OCI-LY7 (cell line): ENCODE results near the gene CHAF1A. TPM values are rescaled to one million over a fixed set of nuclear protein-coding genes. Genes with fewer than 3 reads are reported as not detected.

Experiments used
- BruUV-seq: library from RNA; stranded (reverse); fragments of 400-500 nt; replicated peaks from 2 replicates; lab custom pipeline; 2021; lab: Mats Ljungman, UMichigan
- CTCF ChIA-PET: fragments of 300-600 bp; sonication (Branson Sonifier 250); formaldehyde crosslinking; loops from one replicate; lab custom pipeline; 2022; ENCODE audit warnings: antibody characterized with exemption; ENCODE audit not compliant: unreplicated experiment; lab: Charles Lee
- POLR2A ChIA-PET: fragments of 300-600 bp; sonication (Branson Sonifier 250); formaldehyde crosslinking; loops from one replicate; lab custom pipeline; 2022; ENCODE audit warnings: antibody characterized with exemption; lab: Charles Lee
- DNase-seq: peaks from one replicate; pipeline ENCODE4 v3.0.0-alpha.2; 2015; ENCODE audit warnings: low spot score
- H2AFZ ChIP-seq: fragments of 200-600 bp; sonication (generic), shearing (Covaris generic); 2 replicates; pipeline ENCODE4 v1.6.1; 2014; ENCODE audit warnings: mild to moderate bottlenecking, antibody characterized with exemption, low read length, moderate library complexity
- H3K27ac ChIP-seq: fragments of 200-600 bp; sonication (generic); 2 replicates; pipeline ENCODE4 v1.5.1; 2014; ENCODE audit warnings: mixed run types, low read depth, mild to moderate bottlenecking, moderate library complexity, low read length, inconsistent platforms; ENCODE audit not compliant: poor library complexity, severe bottlenecking
- H3K36me3 ChIP-seq: fragments of 200-600 bp; sonication (generic); 2 replicates; pipeline ENCODE4 v1.6.1; 2014; ENCODE audit warnings: mild to moderate bottlenecking, antibody characterized with exemption, low read length, moderate library complexity, mixed read lengths; ENCODE audit not compliant: insufficient read depth
- H3K4me1 ChIP-seq: fragments of 200-600 bp; sonication (generic); 2 replicates; pipeline ENCODE4 v1.5.1; 2014; ENCODE audit warnings: mild to moderate bottlenecking, low read length; ENCODE audit not compliant: insufficient read depth, poor library complexity, severe bottlenecking
- H3K4me2 ChIP-seq: fragments of 200-600 bp; sonication (generic); 2 replicates; pipeline ENCODE4 v1.6.1; 2014; ENCODE audit warnings: mild to moderate bottlenecking, low read length
- H3K4me3 ChIP-seq: fragments of 200-600 bp; sonication (generic); 2 replicates; pipeline ENCODE4 v1.5.1; 2014; ENCODE audit warnings: mild to moderate bottlenecking, low read depth, low read length; ENCODE audit not compliant: poor library complexity, severe bottlenecking
- H3K79me2 ChIP-seq: fragments of 200-600 bp; sonication (generic); 2 replicates; pipeline ENCODE4 v1.6.1; 2016; ENCODE audit warnings: low read depth, mild to moderate bottlenecking, low read length, moderate library complexity, mixed read lengths; ENCODE audit not compliant: insufficient read depth
- H3K9me2 ChIP-seq: fragments of 200-600 bp; sonication (generic); 2 replicates; pipeline ENCODE4 v1.6.1; 2016; ENCODE audit warnings: mild to moderate bottlenecking, low read length, mixed read lengths; ENCODE audit not compliant: insufficient read depth
- H3K9me3 ChIP-seq: fragments of 200-600 bp; sonication (generic); 2 replicates; pipeline ENCODE4 v1.6.1; 2014; ENCODE audit warnings: mild to moderate bottlenecking, mixed run types, low read length, mixed read lengths
- H4K20me1 ChIP-seq: fragments of 200-600 bp; sonication (generic); 2 replicates; pipeline ENCODE4 v1.6.1; 2014; ENCODE audit warnings: mild to moderate bottlenecking, antibody characterized with exemption, low read length, moderate library complexity, mixed read lengths; ENCODE audit not compliant: insufficient read depth
- CTCF ChIP-seq: fragments of 200-600 bp; sonication (generic); conservative IDR thresholded peaks from 2 replicates; pipeline ENCODE4 v1.5.1; 2014; ENCODE audit warnings: mild to moderate bottlenecking, antibody characterized with exemption, low read length, moderate library complexity, mixed read lengths
- EZH2phosphoT487 ChIP-seq: fragments of 200-600 bp; sonication (generic); IDR thresholded peaks from 2 replicates; pipeline ENCODE4 v1.6.1; 2018; ENCODE audit warnings: low read depth, borderline replicate concordance, mild to moderate bottlenecking, mixed run types, antibody characterized with exemption, low read length, moderate library complexity, mixed read lengths
- intact Hi-C: fragments of 100-400 bp; cut with micrococcal nuclease; formaldehyde crosslinking; loops from one replicate; pipeline ENCODE4 v1.10.0; 2022; ENCODE audit not compliant: unreplicated experiment
- total RNA-seq, 2 experiments: library from RNA; depleted of rRNA in 1 of 2; stranded (reverse); fragments of >200 nt in 1 of 2; shearing (Covaris generic) in 1 of 2; gene quantifications; 2 replicates each; pipeline ENCODE4 v1.2.3, GENCODE V29; 2014 to 2022

CHAF1A gene
- total RNA-seq, 2 experiments from 2014 or later = 107 to 119 TPM

DNA sequence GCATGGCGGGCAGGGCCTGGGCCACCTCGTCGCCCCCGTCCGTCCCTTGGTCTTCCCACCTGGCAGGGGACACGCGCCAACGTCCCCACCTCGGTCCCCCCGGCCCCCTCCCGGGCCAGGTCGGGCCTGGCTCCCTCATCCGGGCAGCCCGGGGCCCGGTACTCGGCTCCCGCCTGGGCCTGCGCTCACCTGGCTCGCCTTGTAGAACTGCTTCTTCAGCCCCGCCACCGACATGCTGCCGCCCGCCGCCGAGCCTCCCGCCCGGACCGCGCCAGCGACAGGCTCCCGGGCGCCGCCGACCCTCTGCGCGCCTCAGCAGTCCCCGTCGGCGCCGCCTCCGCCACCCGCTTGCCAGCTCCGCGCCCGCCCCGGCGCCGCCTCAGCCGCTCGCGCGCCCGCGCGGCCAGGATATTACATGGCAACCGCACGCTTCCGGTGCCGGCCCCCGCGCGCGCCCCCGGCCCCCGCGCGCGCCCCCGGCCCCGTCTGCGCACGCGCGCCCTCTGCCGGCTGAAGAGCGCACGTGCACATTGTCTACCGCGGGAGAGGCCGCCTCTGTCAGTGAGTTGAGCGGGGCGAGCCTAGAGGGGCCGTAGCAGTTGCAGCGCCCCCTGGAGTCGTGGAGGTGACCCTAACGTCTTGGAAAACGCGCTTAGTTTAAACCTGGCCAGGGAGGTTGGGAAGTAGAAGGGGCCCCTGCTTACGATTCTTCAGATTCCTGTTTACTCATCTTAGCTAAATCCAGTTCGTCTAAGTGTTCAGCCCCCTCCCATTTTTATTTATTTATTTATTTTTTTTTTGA, 2.1 kb upstream of the CHAF1A start, which contains the start of gene SH3GL1:
TSS of gene SH3GL1 (minus strand) at position 413 of the 802 bp plus-strand sequence. CDS start at position 234, 179 bp downstream.
- Histone ChIP-seq H4K20me1 (peaks cover 33% of the 10 kb centered on the region), H3K4me2 (peak within 1 kb of the TSS; percentile 100), H3K36me3 (peaks cover 60% of the 10 kb centered on the region), H3K27ac (peak within 1 kb of the TSS; percentile 69), H2AFZ (peak within 1 kb of the TSS; percentile 27; the same call in 1 of the 2 replicates), H3K9me3 (no peaks in the 10 kb centered on the region), H3K79me2 (peaks cover 77% of the 10 kb centered on the region), H3K9me2 (no peaks in the 10 kb centered on the region), H3K4me3 (peak within 1 kb of the TSS; percentile 96), H3K4me1 (peaks cover 38% of the 10 kb centered on the region)
- no TSS peak for BruUV-seq
- TF ChIP-seq CTCF = peak; percentile 86
- TF ChIP-seq EZH2phosphoT487 = no peak
- DNase-seq = peak; percentile 94
- intact Hi-C loops = loop anchor here (1.0 to 10.0 kb wide), 5 partner anchors 25 to 394 kb away; partner anchors contain the start of genes FEM1A, HDGFL2 and MPND
- ChIA-PET CTCF (interaction anchor here (0.6 kb wide), 1 partner anchor 37 kb away, joined by 4 read pairs; no protein-coding TSS in a partner anchor), POLR2A (no interaction called here)

- POLR2A ChIA-PET = interaction anchor here (0.7 to 1.0 kb wide), 5 partner anchors 8 to 72 kb away, joined by 3 to 4 read pairs (median 3); partner anchors contain the start of gene HDGFL2
- Histone ChIP-seq H3K4me2 (peak overlapping the region; percentile 92), H2AFZ (peak overlapping the region; percentile 49; the same call in 1 of the 2 replicates), H3K79me2 (peaks cover 81% of the 10 kb centered on the region), H3K4me1 (peaks cover 38% of the 10 kb centered on the region), H3K9me3 (no peaks in the 10 kb centered on the region), H4K20me1 (peaks cover 30% of the 10 kb centered on the region), H3K9me2 (no peaks in the 10 kb centered on the region), H3K36me3 (peaks cover 60% of the 10 kb centered on the region), H3K4me3 (peak overlapping the region; percentile 68), H3K27ac (peak overlapping the region; percentile 64)
- CTCF ChIA-PET = interaction anchor here (1.0 kb wide), 1 partner anchor 59 kb away, joined by 3 read pairs; no protein-coding TSS in a partner anchor
- peak; percentile 7 for DNase-seq
- BruUV-seq = TSS peak; percentile 76
- TF ChIP-seq CTCF (no peak), EZH2phosphoT487 (no peak)
- intact Hi-C loops = loop anchor here (2.0 to 10.0 kb wide), 3 partner anchors 59 to 393 kb away; partner anchors contain the start of genes FEM1A, HDGFL2 and MPND
Observed at GRCh38 chr19:4401769-4402170, 670 bp upstream of the CHAF1A start.
